ENCODE data around the gene NSMCE1. TPM values are rescaled to one million over a fixed set of nuclear protein-coding genes. Genes with fewer than 3 reads are reported as not detected.

Gene NSMCE1
- total and polyA plus RNA-seq, 10 donors: 18.4 to 79.0 (median 36.7) TPM

DNA sequence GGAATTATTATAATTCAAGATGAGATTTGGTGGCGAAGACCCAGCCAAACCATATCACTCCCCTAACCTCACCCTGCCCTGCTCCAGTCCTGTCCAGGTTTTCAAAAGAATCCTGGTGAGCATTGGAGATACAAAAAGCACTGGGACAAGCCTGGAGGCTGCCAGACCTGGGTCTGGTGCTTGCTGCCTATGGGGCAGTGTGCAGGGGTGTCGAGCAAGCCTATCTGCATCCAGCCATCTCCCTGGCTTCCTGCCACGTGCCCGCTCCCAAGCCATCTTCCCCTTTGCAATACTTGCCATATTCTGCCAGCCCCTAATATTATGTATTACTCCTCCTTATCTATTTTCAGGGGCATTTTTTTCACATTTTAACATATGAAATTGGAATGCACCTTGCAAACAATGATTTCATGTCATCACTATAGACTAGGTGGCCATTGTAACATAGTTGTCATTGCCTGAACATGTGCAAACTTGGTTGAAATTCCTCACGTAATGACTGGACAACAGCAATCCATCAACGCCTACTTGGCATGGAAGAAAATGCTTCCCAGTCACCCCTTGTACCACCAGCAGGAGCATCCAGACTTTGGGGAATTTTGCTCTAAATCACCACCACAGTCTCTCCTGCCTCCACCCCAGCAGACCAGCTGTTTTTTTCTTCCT, 73.4 kb downstream of the NSMCE1 start:
- no peak for DNase-seq
- H3K27me3 ChIP-seq (replicated peaks in 1 of 7): no peaks in the 10 kb centered on the region
- 71 to 86% (median 85%) methylated on average over 6 of the region's 6 CpGs for WGBS, 5 donors
- peaks cover 0 to 8% (median 0%) of the 10 kb centered on the region in 8 donors for H3K9me3 ChIP-seq
- TF ChIP-seq POLR2A (IDR thresholded peaks at IDR 0.05) (no peak), CTCF (IDR thresholded peaks at IDR 0.05 in 8 of 11, conservative IDR thresholded peaks at IDR 0.05 in 3 of 11) (no peak), POLR2AphosphoS5 (IDR thresholded peaks at IDR 0.05) (no peak)
- H3K4me3 ChIP-seq: no peak overlapping the region
- H3K36me3 ChIP-seq: no peaks in the 10 kb centered on the region
- peak overlapping the region in 1 of 8 donors; percentile 32 for H3K27ac ChIP-seq
- H3K4me1 ChIP-seq: peaks cover 10 to 19% (median 13%) of the 10 kb centered on the region in 6 donors
- intact Hi-C loops (cut with DNase I; ENCODE audit: low total_unique reads): no loop called here

DNA sequence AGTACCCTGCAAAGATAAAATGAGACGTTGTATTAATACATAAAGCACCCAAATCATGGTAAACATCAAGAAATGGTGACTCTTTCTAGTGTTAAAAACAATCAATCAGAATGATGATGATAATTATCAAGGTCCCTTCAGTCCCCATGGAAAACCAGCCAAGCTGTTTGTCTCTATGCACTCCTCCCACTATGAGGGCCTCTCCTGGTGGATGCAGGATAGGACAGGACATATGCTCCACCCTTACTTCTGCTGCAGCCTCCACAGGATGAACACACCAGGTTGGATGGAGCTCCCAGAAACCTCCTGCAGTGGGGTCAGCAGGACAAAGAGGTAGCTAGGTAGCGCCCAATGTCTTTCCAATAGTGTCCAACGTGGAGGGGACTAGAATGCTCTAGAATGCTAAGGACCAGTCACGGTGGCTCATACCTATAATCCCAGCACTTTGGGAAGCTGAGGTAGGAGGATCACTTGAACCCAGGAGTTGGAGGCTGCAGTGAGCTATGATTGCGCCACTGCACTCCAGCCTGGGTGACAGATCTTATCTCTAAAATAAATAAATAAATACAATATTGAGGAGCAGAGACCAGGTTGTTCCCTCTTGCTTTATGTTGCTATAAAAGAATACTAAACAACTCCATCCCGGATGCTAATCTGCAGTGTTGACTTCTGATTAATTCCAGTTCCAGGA, 75.1 kb downstream of the NSMCE1 start:
- H3K27ac ChIP-seq: no peak overlapping the region
- H3K27me3 ChIP-seq (replicated peaks in 1 of 7): peaks cover 0 to 4% (median 0%) of the 10 kb centered on the region in 7 donors
- TF ChIP-seq CTCF (IDR thresholded peaks at IDR 0.05 in 8 of 11, conservative IDR thresholded peaks at IDR 0.05 in 3 of 11) (no peak), POLR2A (IDR thresholded peaks at IDR 0.05) (no peak), POLR2AphosphoS5 (IDR thresholded peaks at IDR 0.05) (no peak)
- H3K4me1 ChIP-seq: peaks cover 0 to 1% (median 0%) of the 10 kb centered on the region in 6 donors
- DNase-seq: no peak
- WGBS, 5 donors: 85 to 92% (median 89%) methylated on average over 5 to 6 of the region's 6 CpGs
- intact Hi-C loops (cut with DNase I; ENCODE audit: low total_unique reads): no loop called here
- H3K36me3 ChIP-seq: no peaks in the 10 kb centered on the region
- H3K4me3 ChIP-seq: no peak overlapping the region
- H3K9me3 ChIP-seq: peaks cover 0 to 8% (median 0%) of the 10 kb centered on the region in 8 donors

- intact Hi-C loops (cut with DNase I; ENCODE audit: low total_unique reads): no loop called here
- peaks cover 0 to 4% (median 0%) of the 10 kb centered on the region in 7 donors for H3K27me3 ChIP-seq (replicated peaks in 1 of 7)
- peaks cover 0 to 8% (median 0%) of the 10 kb centered on the region in 8 donors for H3K9me3 ChIP-seq
- no peak overlapping the region for H3K4me3 ChIP-seq
- TF ChIP-seq POLR2AphosphoS5 (IDR thresholded peaks at IDR 0.05) (no peak), POLR2A (IDR thresholded peaks at IDR 0.05) (no peak), CTCF (IDR thresholded peaks at IDR 0.05 in 8 of 11, conservative IDR thresholded peaks at IDR 0.05 in 3 of 11) (no peak)
- H3K4me1 ChIP-seq: no peaks in the 10 kb centered on the region
- DNase-seq: no peak
- H3K36me3 ChIP-seq: no peaks in the 10 kb centered on the region
- no peak overlapping the region for H3K27ac ChIP-seq
- 68 to 83% (median 73%) methylated on average over 7 of the region's 7 CpGs for WGBS, 5 donors
Measured at GRCh38 chr16:27191352-27191924, 77.1 kb downstream of the NSMCE1 start.

Measured in spleen (tissue), 11 donors.